Neutrophil (primary cell): ENCODE results near the gene CYP2A7.
"Not testable (repeated sequence)": the region's sequence is repeated elsewhere in the genome, so short reads cannot be mapped to it uniquely, and the experiment has no call there.

Experiments used
- H3K27ac ChIP-seq: fragments of 200-600 bp; sonication (generic); 2 replicates; pipeline ENCODE4 v1.5.1; 2016; ENCODE audit warnings: mild to moderate bottlenecking, moderate library complexity
- H3K27me3 ChIP-seq: fragments of 200-600 bp; sonication (generic); 2 replicates; pipeline ENCODE4 v1.6.0; 2016; ENCODE audit warnings: mild to moderate bottlenecking
- H3K36me3 ChIP-seq: fragments of 200-600 bp; sonication (generic); 2 replicates; pipeline ENCODE4 v1.5.1; 2017
- H3K4me1 ChIP-seq, 2 experiments: fragments of 200-600 bp in 1 of 2; sonication (generic) in 1 of 2; 1 replicate in 1 of 2; 2 replicates in 1 of 2; pipeline versions ENCODE4 v1.5.1 to v1.6.1; 2013 to 2016; ENCODE audit warnings: low read depth in 1 of 2, low read length in 1 of 2, mild to moderate bottlenecking in 1 of 2, moderate library complexity in 1 of 2; ENCODE audit not compliant: control insufficient read depth in 1 of 2, insufficient read depth in 1 of 2
- H3K4me3 ChIP-seq, 2 experiments: fragments of 200-600 bp in 1 of 2; sonication (generic) in 1 of 2; 1 replicate in 1 of 2; 2 replicates in 1 of 2; pipeline ENCODE4 v1.5.1; 2013 to 2016; ENCODE audit warnings: low read depth in 1 of 2, low read length in 1 of 2, mild to moderate bottlenecking in 1 of 2, moderate library complexity in 1 of 2
- H3K9me3 ChIP-seq: fragments of 200-600 bp; sonication (generic); 2 replicates; pipeline ENCODE4 v1.5.1; 2016
- CTCF ChIP-seq: fragments of 200-600 bp; sonication (generic); IDR thresholded peaks from 2 replicates; pipeline ENCODE4 v1.5.1; 2016; ENCODE audit warnings: antibody characterized with exemption

CYP2A7 gene

GRCh38 chr19:40906512-40906911 is 24.5 kb upstream of the CYP2A7 start:
- Histone ChIP-seq H3K9me3 (no peaks in the 10 kb centered on the region), H3K4me3 (no peak overlapping the region), H3K36me3 (no peaks in the 10 kb centered on the region), H3K27me3 (peaks cover 28% of the 10 kb centered on the region), H3K4me1 (peaks cover 7 to 9% of the 10 kb centered on the region in 2 experiments), H3K27ac (no peak overlapping the region)
- no peak for TF ChIP-seq CTCF

GRCh38 chr19:40904673-40905156 is 22.7 kb upstream of the CYP2A7 start:
- not testable (repeated sequence) for H3K36me3 ChIP-seq, H3K4me1 ChIP-seq, H3K9me3 ChIP-seq, H3K27ac ChIP-seq, H3K4me3 ChIP-seq
- H3K27me3 ChIP-seq: peaks cover 27% of the 10 kb centered on the region

- not testable (repeated sequence) for H3K27ac ChIP-seq, H3K4me1 ChIP-seq, H3K36me3 ChIP-seq, H3K4me3 ChIP-seq, H3K27me3 ChIP-seq, H3K9me3 ChIP-seq
These were observed 20.1 kb upstream of the CYP2A7 start for GRCh38 chr19:40901975-40902750.

GRCh38 chr19:40900521-40900920 is 18.5 kb upstream of the CYP2A7 start:
- H3K9me3 ChIP-seq, H3K27ac ChIP-seq, H3K4me1 ChIP-seq, H3K4me3 ChIP-seq, H3K36me3 ChIP-seq, H3K27me3 ChIP-seq: not testable (repeated sequence)

GRCh38 chr19:40899964-40900363 is 17.9 kb upstream of the CYP2A7 start:
- H3K36me3 ChIP-seq, H3K27ac ChIP-seq, H3K27me3 ChIP-seq, H3K4me3 ChIP-seq, H3K9me3 ChIP-seq, H3K4me1 ChIP-seq: not testable (repeated sequence)

- not testable (repeated sequence) for H3K9me3 ChIP-seq, H3K4me1 ChIP-seq, H3K27ac ChIP-seq, H3K4me3 ChIP-seq, H3K36me3 ChIP-seq
- peaks cover 11% of the 10 kb centered on the region for H3K27me3 ChIP-seq
These were observed 15.1 kb upstream of the CYP2A7 start for GRCh38 chr19:40896843-40897789.

- H3K36me3 ChIP-seq: no peaks in the 10 kb centered on the region
- H3K4me1 ChIP-seq: no peaks in the 10 kb centered on the region
- H3K27ac ChIP-seq: no peak overlapping the region
- TF ChIP-seq CTCF: no peak
- H3K27me3 ChIP-seq: peaks cover 13% of the 10 kb centered on the region
- H3K4me3 ChIP-seq: no peak overlapping the region
- no peaks in the 10 kb centered on the region for H3K9me3 ChIP-seq
These were observed 14.4 kb upstream of the CYP2A7 start for GRCh38 chr19:40896418-40896796.

GRCh38 chr19:40893112-40893511 is 11.1 kb upstream of the CYP2A7 start:
- no peaks in the 10 kb centered on the region for H3K4me1 ChIP-seq
- no peaks in the 10 kb centered on the region for H3K36me3 ChIP-seq
- H3K4me3 ChIP-seq: no peak overlapping the region
- H3K27ac ChIP-seq: no peak overlapping the region
- peaks cover 40% of the 10 kb centered on the region for H3K27me3 ChIP-seq
- H3K9me3 ChIP-seq: no peaks in the 10 kb centered on the region
- no peak for TF ChIP-seq CTCF
